Stimulated activated CD8-positive, alpha-beta memory T cell treated with anti-CD3 and anti-CD28 coated beads, Interleukin-12 subunit alpha, Interleukin-12 subunit beta, amount 100 ng/mL, for 24 hours (primary cell): ENCODE data around the gene PRKN.

Experiments
- DNase-seq: peaks from one replicate; pipeline ENCODE4 v3.0.0-alpha.2; 2020; ENCODE audit errors: extremely low read depth

Gene PRKN

DNA sequence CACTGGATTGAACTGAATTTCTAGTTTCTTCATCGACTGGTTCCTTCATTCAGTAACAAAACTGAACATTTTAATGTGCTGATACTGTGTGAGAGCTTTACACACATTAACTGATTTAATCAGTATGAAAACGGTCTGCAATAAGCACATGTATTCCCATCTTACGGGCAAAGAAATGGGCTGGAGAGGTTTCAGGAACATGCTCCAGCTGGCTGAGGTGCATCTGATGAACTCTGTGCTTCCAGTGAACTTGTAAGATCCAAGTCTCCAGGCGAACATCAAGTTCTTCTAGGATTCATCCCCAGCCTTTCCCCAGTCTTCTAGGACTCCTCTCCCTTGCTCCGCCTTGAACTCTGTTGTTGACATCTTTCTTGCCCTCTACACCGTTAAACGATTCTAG lies 1233.0 kb downstream of the PRKN start:
- no peak for DNase-seq

DNA sequence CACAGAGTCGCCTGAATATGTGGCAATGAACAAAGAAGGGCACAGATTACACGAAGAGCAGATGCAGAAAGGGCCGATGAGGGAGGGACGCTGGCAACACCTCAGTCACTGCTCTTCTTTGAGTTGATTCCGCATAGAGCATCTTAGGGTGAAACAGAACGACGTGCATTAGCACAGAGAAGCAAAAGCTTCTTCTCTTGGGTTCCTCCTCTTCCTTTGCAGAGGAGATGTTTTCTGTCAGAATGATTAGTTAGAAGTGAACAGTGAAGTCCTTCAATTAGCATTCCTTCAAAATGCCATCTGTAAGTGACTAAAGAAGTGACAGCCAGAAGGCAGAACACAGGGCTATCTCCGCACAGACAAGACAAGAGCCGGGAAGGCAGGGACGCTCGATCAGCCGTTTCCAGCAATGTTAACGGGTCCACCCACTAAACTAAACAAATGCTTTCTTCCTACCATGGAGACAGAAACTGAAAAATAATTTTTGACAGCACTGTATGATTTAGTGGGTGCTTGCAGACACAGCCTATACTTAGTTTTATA lies 1233.9 kb downstream of the PRKN start:
- no peak for DNase-seq

DNA sequence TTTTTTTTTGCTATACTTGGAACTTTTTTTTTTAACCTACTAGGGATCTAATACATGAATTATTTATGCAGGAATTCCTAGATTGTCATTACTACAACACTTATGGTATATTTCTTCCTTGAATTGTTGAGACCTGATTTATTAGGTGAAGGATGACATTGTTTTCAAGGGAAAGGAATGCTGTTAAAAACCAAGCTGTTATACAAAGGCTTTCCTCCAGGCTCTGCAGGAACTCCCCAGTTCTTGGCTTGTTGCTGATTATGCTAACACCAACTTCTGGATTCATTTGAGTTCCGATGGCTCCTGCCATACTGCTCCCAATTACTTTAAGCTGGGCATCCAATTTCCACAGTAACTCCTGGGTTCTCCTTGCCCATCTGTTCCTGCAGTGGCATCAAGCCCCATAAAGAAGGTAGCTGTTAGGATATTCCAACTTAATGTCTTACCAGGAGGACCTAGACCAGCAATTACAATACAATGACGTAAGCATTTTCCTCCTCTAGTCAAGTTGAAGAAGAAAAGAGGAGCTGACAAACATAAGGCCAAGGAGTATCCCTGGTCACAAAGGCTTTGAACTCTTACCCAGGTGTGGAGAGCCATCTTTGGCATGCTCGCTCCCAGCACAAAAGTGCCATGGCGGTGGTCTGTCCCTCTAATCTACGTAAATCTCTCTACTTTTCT lies 1237.8 kb downstream of the PRKN start:
- DNase-seq: no peak

DNA sequence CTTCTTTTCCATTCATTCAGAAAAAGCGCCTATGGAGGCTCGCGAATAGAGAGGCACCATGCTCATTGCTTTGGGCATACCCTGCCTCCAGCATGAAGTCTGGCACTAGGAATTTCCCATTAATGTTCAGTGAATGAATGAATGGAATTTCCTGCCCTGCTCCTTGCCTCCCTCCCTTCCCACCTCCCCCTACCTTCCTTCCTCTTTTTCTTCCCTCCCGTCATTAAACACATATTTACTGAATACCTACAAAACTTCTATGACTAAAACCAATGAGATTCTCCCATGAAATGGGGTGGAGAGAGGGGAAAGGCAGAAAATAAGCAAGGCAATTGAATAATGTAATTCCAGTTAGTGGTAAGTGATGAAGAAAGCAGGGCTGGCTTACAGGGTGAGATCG lies 1239.9 kb downstream of the PRKN start:
- DNase-seq: no peak

DNA sequence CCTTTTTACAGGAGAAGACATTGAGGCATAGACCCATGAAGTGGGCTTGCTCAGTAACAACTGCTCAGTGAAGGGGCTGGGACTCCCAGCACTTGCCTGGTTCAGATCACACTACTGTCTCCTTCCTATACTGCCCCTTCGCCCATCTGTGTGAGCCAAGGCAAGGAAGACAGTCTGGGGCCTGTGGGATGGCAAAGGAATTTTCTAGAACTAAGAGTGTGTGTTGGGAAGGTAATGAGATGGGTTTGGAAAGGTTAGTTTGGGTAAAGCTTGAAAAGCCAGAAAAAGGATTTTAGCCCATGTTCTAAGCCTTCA lies 1240.4 kb downstream of the PRKN start:
- no peak for DNase-seq

DNA sequence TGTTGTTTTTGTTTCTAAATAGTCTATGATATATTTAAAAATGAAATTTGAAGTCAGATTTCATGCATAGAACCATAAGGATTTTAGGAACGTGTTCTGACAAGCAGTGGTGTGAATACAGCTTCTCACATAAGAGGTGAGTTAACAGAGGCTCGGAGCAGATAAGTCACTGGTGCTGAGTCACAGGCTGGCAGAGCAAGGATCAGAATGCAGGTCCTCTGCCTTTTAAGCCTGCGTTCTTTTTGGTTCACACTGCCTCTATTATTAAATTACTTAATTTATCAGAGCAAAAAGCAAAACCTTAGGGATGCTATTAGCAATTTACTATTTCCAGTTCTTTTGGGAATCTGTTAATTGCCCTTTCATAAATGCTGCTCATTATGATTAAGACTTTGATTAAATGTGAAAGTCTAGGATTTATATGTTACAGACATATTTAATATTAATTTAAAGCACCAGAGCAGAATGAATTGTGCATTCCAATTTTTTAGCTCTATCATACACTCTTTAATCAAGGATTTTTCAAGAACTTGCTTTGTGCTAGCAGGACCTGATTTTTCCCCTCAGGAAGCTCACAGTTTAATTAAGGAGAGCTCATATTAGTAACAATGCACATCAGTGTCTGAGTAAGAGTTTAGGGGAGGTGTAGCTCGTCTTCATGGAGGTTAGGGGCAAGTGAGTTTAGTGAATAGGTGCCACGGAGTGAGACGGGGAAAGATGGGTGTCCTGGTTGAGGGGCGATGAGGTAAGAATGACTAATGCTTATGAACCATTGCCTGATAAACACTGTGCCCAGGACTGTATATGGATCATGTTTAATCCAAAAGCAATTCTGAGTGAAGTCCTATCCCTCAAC lies 1241.0 kb downstream of the PRKN start:
- DNase-seq: no peak

DNA sequence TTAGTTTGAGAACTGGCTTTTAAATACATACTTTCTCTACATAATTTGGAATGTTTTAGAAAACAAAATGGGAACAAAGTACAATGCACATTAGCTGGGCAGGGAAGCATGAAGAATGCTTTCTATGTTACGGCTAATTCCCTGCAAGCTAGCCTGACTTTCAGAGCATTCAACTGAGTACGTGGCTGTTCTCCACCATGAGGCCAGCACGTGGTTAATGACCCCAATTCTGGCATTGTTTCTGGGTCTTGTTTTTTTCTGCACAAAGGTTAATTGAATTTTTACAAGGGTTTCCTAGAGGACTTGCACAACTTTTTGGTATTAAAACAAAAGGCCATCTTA lies 1245.1 kb downstream of the PRKN start:
- DNase-seq: no peak

DNA sequence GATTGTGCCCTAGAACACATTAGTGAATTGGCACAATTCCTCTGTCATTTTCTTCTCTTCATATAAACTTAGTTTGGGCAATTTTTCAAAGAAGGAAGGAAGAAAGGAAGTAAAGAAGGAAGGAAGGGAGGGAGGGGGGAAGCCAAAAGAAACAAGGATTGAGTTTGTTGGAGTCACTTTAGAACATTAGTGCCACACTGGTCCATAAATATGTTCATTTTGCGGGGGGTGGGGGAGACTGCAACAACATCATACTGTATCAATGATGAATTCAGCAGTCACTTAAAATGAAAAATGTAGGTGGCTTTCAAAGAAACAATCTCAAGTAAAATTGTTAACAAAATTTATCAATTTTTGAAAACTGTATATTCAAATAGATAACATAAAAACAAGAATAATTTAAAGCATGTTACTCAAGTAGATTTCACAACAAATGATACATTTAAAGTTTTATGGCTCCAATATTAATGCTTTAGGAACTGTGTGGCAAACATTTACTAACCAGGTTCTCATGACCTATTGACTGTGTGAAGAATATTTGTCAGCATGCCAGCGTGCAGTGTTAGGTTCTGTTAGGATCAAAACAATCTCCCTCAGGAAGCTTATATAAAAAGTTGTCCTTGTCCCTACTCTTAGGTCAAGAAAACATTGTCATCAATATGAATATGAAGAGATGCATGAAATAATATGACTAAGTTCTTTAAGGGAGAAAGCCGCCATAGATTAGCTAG lies 1245.6 kb downstream of the PRKN start:
- DNase-seq: no peak

DNA sequence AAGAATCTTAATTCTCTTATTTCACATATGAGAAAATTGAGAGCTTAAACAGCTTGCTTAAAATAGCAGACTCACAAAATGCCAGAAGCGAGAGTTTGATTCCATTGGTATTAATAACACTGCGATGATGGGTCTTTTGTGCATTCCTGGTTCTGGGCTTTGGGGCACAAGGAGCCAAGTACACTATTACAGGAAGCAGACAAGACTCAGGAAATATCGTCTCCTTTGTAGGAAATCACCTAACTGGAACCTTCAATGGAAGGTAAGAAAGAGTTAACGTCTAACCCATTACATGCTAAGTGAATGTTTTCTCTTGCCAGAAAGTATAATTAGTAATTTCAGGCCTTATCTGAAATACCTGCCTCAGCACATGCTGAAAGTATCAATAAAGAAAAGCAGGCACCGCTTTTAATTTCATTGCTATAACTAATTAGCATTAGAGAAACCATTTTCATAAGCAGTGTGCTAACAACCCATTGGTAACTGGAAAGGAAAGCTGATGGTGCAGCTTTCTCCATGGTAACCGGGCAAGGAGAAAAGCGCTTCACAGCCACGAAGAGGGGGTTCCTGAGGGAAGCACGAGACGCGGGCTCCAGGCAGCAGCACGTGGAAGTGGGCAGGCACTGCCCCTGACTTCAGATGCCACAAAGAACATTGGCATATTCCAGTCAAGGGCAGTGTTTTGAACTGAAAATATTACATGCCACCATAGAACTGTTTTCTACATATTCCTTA lies 1247.0 kb downstream of the PRKN start:
- DNase-seq: no peak

DNA sequence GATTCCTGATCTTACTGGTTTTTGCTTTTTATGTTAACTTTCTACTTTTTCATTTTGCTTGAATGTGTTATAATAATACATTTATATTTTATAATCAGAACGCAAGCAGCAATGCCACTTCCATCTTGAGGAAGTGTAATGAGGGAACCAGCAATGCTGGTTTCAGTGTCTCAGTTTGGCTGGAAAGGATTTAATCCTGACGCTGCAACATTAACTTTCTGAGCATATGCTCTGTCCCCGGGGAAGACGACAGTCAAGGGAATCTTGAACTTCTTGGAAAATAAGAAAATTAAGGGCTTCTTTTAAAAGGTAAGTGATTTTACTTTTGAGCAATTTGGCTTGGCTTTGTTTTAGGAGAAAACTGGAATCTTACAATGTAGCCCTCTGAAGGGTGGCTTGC lies 1248.2 kb downstream of the PRKN start:
- DNase-seq: no peak

DNA sequence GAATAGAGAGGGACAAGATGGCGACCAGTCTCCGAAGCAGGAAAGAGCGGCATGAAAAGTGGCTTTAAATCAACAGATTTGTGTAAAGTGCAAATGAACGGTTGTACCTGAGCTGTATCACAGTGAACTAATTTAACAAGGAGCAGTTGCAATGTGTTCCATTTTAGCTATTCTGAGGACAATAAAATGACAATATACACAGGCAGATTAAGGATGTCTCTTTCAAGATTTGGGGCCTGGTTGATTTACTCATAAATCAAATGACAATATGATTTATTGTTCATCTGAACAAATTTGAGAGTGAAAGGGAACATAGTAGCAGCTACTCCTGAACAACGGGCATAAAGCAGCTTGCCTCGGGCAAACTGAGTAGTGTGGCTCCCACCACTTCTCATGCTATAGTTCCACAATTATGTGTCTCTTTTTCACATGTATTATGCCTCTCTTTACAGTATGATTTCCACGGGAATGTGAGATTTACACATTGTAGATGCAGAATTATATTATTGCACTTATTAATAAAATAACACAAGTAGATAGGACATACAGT lies 1249.6 kb downstream of the PRKN start:
- no peak for DNase-seq

DNA sequence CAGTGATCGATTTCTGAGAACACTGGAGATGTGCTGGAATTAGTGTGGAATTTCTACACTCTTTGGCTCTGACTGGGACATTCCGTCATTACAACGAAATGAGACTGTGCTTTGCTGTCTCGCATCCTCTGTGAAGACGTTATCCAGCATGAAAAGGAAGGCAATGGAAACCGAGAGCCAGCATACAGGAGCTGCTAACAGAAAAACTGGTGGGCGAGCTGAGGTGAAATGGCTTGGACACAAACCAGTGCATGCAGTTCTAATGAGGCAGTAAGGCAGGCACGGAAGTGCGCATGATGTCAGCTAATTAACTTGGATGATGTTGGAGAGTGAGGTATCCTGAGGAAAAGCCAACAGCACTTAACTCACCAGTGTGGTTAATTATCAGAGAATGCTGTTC lies 1250.9 kb downstream of the PRKN start:
- no peak for DNase-seq

DNA sequence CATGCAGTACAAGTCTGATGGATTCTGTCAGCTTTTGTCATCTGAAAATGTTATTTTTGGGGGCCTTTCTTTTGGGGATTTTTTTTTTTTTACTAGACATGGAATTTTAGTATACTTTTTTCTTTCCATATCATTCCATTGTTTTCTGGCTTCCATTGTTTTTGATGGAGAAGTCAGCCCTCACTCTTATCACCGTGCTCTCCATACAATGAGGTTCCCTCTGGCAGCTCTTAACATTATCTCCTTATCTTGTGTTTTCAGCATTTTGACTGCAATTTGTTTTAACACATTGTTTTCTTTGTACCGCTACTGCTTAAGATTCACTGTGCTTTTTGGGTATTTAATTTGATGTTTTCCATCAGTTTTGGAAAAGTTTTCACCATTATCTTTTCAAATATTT lies 1262.2 kb downstream of the PRKN start:
- DNase-seq: no peak

DNA sequence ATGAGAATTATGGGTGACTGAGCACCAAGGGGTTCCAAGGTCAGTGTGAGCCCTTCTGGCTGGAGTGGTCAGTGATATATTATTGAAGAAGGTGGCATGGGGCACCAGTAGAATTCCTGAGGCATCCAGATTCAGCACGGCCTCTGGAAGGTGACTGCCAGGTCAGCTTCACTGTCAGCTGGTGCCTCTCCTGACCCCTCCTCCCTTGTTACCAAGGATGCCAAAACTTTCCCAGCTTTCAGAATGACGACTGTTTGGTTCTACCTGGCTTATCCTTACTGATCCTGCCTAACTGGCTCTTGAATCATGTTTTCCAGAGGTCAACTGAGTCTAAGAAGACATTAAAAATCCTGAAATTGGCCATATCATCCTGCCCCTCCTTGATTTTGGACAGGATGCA lies 1264.5 kb downstream of the PRKN start:
- DNase-seq: no peak

DNA sequence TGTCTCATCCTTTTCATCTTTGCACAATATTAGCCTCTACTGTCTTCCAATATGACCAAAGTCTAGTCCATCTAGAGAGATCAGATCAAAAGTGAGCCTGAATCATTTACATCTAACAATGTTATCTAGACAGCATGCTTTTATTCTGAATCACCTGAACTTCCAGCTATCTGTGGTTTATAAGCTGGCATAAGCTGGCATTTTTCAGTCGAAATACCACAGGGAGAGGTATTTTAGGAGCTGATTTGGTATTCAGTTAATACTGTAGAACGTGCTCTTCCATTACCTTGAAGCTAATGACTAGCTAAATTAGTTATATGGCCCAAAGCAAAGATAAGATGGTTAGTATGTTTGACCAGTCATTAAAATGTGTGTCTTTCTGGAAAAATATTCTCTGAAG lies 1265.4 kb downstream of the PRKN start:
- DNase-seq: no peak

DNA sequence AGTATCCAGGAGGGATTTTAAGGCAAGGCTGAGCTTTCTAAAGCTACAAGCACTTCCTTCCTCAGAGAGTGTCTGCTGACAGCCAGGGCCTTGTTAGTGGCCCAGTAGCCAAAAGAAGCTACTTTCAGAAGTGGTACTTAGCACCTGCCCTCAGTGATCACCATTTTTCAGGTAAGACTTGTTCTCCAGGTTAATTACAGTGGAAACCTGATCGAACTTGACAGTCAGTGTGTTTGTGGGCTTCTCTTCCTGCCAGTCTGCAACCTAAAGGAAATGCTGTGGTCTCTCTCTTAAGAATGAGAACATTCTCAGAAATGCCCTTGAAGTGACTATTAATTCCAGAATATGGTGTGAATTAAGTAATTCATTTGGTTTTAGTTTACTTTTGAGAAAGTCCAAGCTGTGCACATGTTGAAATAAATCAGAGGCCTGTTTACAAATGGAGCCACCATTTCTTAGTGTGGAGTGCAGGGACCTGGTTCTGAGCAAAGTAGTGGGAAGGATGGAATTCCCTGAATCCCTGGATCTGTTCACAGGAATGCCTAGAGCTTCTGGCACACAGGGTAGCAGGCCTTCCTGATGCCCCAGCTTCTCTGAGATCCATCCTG lies 1268.5 kb downstream of the PRKN start:
- DNase-seq: no peak

DNA sequence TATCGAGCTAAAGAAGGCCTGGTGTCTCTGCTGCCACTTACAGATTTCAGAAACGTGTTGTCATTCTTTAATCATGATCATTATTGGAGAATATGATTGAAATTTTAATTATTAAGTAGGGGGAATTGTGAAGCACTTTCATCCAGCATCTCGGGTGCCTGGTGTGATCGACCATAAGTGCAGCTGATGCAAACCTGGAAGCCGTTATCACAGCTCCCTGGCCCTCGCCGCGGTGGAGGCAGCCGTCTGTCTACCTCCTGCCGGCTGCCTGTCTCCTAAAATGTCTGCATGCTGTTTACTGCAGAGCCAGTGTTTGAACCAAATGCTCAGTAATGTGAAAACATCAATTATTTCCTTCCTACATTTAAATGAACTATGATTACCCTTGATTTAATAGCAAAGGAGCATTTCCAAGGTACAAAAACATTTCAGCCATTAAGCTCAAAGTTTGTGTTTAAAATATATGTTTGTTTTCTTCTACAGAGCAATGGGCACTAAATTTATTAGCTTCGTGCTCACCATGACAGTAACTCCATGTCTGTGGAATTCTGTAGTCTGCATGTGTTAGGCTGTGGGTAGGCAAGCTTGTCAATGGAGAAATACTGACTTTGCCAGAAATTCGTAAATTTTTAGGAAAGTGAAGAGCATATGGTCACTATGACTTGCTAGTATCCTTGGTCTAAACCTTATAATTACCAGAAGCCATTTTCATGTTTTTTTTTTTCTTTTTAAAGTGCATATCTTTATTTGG lies 1269.2 kb downstream of the PRKN start:
- no peak for DNase-seq

DNA sequence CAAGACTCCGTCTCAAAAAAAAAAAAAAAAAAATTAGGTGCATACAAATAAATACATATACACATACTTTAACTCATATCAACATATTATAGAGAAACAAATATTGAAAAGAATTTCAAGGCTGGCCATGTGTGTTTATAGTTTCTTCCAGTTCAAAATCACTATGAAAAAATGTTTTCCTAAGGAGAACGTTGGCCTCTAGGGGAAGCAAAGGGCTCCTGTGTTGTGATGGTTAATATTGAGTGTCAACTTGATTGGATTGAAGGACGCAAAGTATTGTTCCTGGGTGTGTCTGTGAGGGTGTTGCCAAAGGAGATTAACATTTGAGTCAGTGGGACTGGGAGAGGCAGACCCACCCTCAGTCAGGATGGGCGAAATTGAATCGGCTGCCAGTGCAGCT lies 1271.7 kb downstream of the PRKN start:
- DNase-seq: no peak

DNA sequence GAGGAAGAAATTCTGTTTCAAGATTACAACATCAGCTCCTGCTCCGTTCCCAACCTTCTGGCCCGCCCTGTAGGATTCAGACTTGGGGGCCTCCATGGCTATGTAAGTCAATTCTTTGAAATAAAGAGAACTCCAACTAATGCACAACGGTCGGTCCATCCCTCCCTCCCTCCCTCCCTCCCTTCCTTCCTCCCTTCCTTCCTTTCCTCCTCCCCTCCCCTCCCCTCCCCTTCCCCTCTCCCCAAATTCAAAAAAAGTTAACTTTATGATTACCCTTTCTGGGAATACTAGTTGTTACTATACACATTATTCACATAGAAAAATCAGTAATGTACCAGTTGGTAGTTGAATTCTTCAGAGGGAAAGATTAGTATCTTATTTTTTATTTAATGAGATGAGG lies 1274.0 kb downstream of the PRKN start:
- DNase-seq: no peak

DNA sequence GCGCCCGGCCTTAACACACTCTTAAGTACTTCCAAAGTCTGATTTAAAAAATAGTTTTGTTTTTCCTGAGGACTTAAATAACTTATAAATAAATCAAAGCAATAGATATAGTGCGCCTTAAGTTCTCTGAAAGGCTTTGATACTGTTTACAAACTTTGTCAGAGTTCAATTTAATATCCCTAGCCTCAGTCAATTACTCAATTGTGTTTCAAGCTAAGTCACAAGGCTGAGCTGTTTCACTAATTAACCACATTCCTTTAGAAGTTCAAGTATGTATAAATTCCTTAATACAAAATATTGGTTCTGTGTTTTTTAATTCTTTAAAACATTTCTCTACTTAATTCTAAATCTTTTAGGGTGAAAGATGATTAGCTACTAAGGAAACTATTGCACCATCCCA lies 1275.3 kb downstream of the PRKN start:
- no peak for DNase-seq

DNA sequence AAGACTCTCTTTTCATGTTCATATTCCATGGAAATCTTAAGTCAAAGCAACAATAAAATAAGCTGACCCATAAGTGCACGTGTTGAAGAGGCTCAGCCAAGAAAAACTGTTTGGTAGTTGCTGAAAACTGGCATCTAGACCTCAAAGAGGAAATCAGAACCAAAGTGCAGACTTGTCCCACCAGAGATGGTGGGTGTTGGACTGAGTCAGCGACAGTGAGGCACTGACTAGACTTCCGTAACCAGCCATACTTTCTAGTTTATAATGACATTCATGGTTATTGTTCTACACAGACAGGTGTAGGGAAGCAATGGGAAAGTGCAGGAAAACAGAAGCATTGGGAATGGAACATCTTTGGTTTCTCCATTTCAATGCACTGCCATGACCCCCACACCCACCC lies 1278.0 kb downstream of the PRKN start:
- DNase-seq: no peak
